GM18867 (cell line): ENCODE measurements around the gene MGAT4B.

Experiments
- ATAC-seq: cut with Tn5 transposase; IDR thresholded peaks from one replicate; pipeline ENCODE4 v1.9.1; 2021; ENCODE audit warnings: mild to moderate bottlenecking, moderate library complexity; ENCODE audit not compliant: unreplicated experiment

The MGAT4B gene

GRCh38 chr5:179812997-179813607 lies 6.4 kb upstream of the MGAT4B start:
- ATAC-seq: no peak

- ATAC-seq: no peak
Measured at GRCh38 chr5:179812135-179812825, 5.6 kb upstream of the MGAT4B start.

- ATAC-seq: peak; percentile 27
Measured at GRCh38 chr5:179805529-179806249, 977 bp downstream of the MGAT4B start.

- no peak for ATAC-seq
Measured at GRCh38 chr5:179805070-179805528, 1.6 kb downstream of the MGAT4B start.

GRCh38 chr5:179804555-179804947 lies 2.1 kb downstream of the MGAT4B start:
- no peak for ATAC-seq

GRCh38 chr5:179803651-179804554 lies 2.8 kb downstream of the MGAT4B start:
- no peak for ATAC-seq

- ATAC-seq: no peak
Measured at GRCh38 chr5:179802950-179803562, 3.6 kb downstream of the MGAT4B start.

- ATAC-seq: no peak
Measured at GRCh38 chr5:179802207-179802883, 4.3 kb downstream of the MGAT4B start.

GRCh38 chr5:179801304-179802206 lies 5.1 kb downstream of the MGAT4B start:
- ATAC-seq: peak; percentile 40

GRCh38 chr5:179800696-179801201 lies 5.9 kb downstream of the MGAT4B start:
- ATAC-seq: no peak

GRCh38 chr5:179800071-179800695 lies 6.5 kb downstream of the MGAT4B start:
- no peak for ATAC-seq

- ATAC-seq: no peak
Measured at GRCh38 chr5:179799644-179799973, 7.1 kb downstream of the MGAT4B start.

- no peak for ATAC-seq
Measured at GRCh38 chr5:179798771-179799643, 7.7 kb downstream of the MGAT4B start.

- ATAC-seq: no peak
Measured at GRCh38 chr5:179798144-179798770, 8.4 kb downstream of the MGAT4B start.

GRCh38 chr5:179797741-179798140 lies 8.9 kb downstream of the MGAT4B start:
- no peak for ATAC-seq

GRCh38 chr5:179796877-179797608 lies 9.6 kb downstream of the MGAT4B start:
- ATAC-seq: no peak
